ENCODE measurements around the gene SLC25A43.

Gene SLC25A43

GRCh38 chrX:119501511-119502148 lies 102.5 kb downstream of the SLC25A43 start:
- TF ChIP-seq CTCF (IDR thresholded peaks at IDR 0.05; ENCODE audit: low read depth, low read length) = no peak
- H3K4me3 ChIP-seq (ENCODE audit: low read depth, low read length) = no peak overlapping the region

- no peak overlapping the region for H3K4me3 ChIP-seq (ENCODE audit: low read depth, low read length)
- no peak for TF ChIP-seq CTCF (IDR thresholded peaks at IDR 0.05; ENCODE audit: low read depth, low read length)
These were observed 103.8 kb downstream of the SLC25A43 start for GRCh38 chrX:119502727-119503483.

GRCh38 chrX:119503484-119503861 lies 104.3 kb downstream of the SLC25A43 start:
- no peak overlapping the region for H3K4me3 ChIP-seq (ENCODE audit: low read depth, low read length)
- no peak for TF ChIP-seq CTCF (IDR thresholded peaks at IDR 0.05; ENCODE audit: low read depth, low read length)

Data from WI38 (cell line).